NCI-H128 (cell line): ENCODE results near the gene LGALS9.

Source experiments
- DNase-seq: peaks from one replicate; lab custom pipeline; 2025; ENCODE audit not compliant: unreplicated experiment; lab: John Stamatoyannopoulos, UW

The LGALS9 gene

GRCh38 chr17:27602721-27603420 is 28.1 kb upstream of the LGALS9 start:
- DNase-seq: no peak

- no peak for DNase-seq
These were observed 27.6 kb upstream of the LGALS9 start for GRCh38 chr17:27603421-27603770.

GRCh38 chr17:27603880-27604794 is 26.9 kb upstream of the LGALS9 start:
- DNase-seq: no peak

- DNase-seq: no peak
These were observed 25.6 kb upstream of the LGALS9 start for GRCh38 chr17:27605409-27605808.

DNA sequence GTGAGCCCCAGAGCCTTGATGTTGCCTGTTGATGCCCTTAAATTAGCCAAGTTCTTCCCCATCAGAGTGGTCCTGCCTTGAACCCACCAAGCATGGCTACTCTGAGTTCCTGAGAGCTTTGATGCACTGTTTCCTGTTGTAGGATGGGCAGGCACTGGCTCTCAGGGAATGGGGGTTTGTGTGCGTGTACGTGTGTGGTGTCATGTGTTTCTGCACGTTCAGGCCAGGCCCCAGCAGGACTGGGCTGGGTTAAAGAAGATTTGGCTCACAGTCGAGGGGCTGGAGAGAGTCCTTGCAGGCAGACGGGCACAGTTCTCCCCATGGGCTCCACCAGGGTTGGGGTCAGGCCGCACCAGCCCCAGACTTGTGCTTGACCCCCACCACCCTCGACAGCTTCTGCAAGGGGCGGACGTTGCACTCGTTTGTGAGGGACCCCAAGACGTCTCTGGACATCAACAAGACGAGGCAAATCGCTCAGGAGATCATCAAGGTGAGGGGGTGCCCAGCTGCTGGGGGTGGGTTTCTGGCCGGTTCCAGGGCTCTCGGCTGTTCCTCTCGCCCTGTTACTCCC is 23.4 kb upstream of the LGALS9 start:
- DNase-seq: no peak

- no peak for DNase-seq
These were observed 22.4 kb upstream of the LGALS9 start for GRCh38 chr17:27608328-27609230.

- DNase-seq: no peak
These were observed 21.2 kb upstream of the LGALS9 start for GRCh38 chr17:27609611-27610303.

- DNase-seq: no peak
These were observed 20.7 kb upstream of the LGALS9 start for GRCh38 chr17:27610304-27610677.

DNA sequence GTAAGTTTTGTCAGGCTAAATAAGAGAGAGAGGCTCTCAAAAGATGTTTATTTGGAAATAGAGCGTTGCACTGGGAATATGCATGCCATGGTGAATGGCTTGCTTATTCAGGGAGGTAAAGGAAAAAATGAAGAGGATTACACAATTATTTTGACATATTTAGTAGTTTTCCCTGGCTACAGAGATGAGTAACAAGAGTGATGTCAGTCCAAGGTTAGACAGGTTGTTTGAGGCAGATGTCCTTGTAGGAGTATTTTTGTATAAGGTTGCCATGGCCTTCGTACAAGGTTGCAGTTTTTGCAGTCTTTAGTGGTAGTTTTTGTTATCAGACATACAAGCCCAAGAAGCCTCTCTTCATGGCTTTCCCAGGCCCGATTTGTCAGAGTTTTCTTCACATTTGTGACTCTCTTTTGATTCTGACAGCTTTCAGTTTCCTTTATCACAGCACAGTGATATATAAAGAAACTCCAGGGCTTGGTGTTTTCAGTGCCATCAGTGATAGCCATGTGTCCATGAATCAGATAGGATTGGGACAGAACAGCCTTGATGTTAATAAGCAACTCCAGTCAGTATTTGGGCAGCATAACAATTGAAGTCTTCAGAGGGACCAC is 18.7 kb upstream of the LGALS9 start:
- DNase-seq: no peak

- DNase-seq: no peak
These were observed 17.6 kb upstream of the LGALS9 start for GRCh38 chr17:27613433-27613832.

DNA sequence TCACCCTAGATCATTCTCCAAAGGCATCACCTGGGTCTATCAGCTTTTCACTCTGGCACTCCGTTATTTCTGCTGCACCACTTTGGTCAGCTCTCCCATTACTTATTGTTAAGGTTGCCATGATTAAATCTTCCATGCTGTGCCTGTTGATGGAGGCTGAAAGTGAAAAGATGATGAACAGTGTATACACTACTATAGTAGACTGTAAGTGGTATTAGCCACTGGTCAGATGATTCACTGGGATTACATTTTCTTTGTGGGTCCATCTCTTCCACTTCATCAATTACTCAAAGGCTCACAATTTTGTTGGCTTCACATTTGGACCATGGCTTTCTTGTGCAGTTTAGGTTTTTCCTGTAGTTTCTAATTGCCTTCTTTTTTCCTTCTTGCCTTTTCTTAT is 15.9 kb upstream of the LGALS9 start:
- DNase-seq: no peak

GRCh38 chr17:27616414-27616813 is 14.6 kb upstream of the LGALS9 start:
- DNase-seq: no peak

- DNase-seq: no peak
These were observed 12.6 kb upstream of the LGALS9 start for GRCh38 chr17:27618417-27618816.

- no peak for DNase-seq
These were observed 10.3 kb upstream of the LGALS9 start for GRCh38 chr17:27620721-27621120.

DNA sequence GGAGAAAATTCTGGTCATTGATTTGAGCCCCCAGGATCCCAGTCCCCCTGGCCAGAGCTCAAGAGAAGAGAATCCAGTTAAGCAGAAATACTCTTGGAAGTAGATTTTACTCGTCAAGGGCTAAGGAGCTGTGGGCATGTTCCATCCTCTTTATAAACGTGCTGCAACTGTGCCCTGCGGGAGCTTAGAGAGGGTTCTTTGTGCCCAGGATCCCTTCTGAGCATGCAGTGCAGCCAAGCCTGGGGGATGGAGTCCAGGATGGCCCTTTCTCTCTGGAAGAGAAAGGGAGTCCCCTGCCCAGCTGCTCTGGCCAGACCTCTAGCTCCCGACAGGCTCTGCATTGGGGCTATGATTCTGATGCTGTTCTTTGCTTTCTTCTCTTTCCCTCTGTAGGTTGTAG is 9.5 kb upstream of the LGALS9 start:
- DNase-seq: no peak

DNA sequence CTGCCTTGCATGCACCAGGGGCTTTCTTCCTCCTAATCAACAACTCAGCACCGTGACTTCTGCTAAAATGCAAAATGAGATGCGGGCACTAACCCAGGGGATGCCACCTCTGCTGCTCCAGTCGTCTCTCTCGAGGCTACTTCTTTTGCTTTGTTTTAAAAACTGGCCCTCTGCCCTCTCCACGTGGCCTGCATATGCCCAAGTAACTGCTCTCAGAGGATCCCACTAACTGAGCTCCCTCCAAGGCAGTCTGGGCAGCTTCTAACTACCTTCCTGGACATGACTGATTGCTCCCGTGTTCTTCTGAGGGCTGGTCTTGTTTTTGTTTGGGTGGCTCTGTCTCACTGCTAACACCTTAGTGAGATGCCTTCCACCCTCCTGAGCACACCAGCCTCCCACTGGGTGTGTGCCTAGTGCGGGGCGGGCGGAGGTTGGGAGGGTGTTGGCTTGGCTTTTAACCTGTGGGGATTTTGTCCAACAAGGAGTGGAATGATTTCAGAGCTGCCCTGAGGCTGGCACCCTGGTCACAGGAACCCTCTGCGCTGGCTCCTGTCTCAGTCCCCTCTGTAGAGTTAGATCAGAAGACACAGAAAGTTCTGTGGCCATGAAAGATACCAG is 8.9 kb upstream of the LGALS9 start:
- no peak for DNase-seq

DNA sequence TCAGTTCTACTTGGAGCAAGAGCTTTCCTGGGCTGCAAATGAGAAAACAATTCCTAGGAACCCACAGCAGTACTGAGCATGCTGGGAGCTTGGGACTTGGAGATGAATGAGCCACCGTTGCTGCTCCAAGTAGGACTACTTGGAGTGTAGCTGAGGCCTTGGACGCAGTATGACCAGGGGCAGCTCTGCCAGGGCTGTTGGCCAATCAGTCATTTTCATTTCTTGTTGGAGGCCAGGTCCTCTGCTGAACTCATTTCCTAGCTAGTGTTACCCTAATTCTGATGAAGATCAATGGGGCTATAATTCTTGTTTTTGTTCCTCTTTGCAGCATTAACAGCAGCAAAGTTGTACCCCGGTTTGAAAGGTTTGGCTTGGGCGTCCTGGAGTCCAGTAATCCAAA is 8.0 kb upstream of the LGALS9 start:
- DNase-seq: no peak

DNA sequence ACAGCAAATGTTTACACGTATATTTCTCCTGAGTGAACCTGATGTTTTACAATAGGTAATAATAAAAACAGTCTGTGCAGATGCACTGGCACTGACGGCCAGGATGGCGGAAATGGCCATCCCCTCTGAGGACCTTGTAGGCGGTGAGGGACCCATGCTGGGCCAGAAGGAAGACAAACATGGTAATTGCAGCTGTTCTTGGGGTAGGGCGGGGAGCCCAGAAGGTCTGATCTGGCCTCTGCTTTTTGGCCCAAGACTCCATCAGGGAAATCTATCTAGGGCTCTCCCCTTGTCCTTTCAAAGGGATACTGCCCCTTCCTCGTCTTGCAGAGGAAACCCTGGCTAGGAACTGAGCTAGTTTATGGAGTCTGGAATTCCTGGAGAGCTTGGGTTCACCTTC is 7.4 kb upstream of the LGALS9 start:
- DNase-seq: no peak

GRCh38 chr17:27624539-27624938 is 6.4 kb upstream of the LGALS9 start:
- no peak for DNase-seq

DNA sequence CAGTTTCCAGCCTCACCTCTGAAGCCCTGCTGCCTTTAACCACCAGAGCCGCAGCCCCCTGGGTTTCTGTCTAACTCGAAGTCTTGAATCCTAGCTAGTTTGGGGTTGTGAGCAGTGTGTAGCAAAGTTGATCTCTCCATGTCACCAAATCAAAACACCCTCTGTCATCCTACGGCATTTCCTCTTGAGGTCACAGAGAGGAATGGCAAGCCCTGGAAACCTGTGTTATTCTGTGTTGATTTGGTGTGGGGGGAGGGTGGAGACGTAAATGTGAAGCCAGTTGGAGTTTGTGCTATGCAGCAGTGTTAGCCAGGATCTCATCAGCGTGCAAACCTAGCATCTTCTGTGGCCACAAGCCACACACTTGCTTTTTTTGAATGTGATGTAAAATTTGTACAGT is 5.1 kb upstream of the LGALS9 start:
- DNase-seq: no peak
